Measurements from ENCODE around the gene TIMP2. TPM values are rescaled to one million over a fixed set of nuclear protein-coding genes. Genes with fewer than 3 reads are reported as not detected.
"Not testable (repeated sequence)": the region's sequence is repeated elsewhere in the genome, so short reads cannot be mapped to it uniquely, and the experiment has no call there.

TIMP2 gene
- total and polyA plus RNA-seq, 5 experiments from 2014 or later, result 0.22 to 7.3 (median 0.75) TPM

DNA sequence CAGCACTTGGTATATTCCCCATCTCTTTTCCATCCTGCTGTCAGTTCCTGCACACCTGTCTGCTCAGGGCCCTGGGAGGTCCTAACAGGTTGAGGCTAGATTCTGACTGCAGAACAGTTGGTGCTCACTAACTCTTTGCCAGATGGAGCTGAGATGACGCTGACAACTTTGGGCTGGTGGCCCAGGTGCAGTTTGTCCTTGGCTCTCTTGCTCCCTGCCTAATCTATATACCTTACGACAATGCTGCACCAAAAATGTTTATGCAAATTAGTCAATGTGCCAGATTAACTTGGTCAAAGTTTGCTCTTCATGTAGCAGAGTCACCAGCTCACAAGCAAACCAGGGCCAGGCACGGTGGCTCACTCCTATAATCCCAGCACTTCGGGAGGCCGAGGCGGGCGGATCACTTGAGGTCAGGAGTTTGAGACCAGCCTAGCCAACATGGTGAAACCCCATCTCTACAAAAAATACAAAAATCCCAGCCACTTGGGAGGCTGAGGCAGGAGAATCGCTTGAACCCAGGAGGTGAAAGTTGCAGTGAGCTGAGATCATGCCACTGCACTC, 48.2 kb downstream of the TIMP2 start:
- not testable (repeated sequence) for H3K4me3 Mint-ChIP-seq, H3K27me3 Mint-ChIP-seq, ATAC-seq, H3K9me3 Mint-ChIP-seq, DNase-seq, H3K36me3 Mint-ChIP-seq
- Mint-ChIP-seq H3K27ac (peak overlapping the region in 1 of 10 donors; percentile 51), H3K4me1 (peaks cover 20 to 36% (median 28%) of the 10 kb centered on the region in 4 donors)
- POLR2A ChIA-PET, result interaction anchor here (1.1 to 1.5 kb wide), 2 partner anchors 9 to 11 kb away, joined by 3 to 4 read pairs; no protein-coding TSS in a partner anchor

DNA sequence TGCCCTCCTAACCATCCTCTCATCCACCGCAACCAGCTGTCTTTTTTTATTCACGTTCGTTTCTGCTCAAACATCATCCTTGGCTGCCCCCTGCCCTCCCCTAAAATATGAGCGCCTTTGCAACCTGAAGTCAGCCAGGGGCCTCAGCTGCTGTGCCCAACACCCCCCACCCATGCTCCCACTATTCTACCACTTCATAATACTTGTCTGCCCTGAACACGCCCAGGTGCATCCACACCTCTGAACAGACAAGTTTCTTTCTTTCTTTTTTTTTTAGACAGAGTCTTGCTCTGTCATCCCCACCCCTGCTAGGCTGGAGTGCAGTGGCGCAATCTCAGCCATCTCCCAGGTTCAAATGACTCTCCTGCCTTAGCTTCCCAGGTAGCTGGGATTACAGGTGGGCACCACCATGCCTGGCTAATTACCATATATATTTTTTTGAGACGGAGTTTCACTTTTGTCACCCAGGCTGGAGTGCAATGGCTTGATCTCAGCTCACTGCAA, 49.0 kb downstream of the TIMP2 start:
- peak overlapping the region in 6 of 10 donors; percentile 13 to 87 (median 54) for H3K27ac Mint-ChIP-seq
- POLR2A ChIA-PET, result no interaction called here
- no peak overlapping the region for H3K4me3 Mint-ChIP-seq
- DNase-seq (no peak), ATAC-seq (no peak)
- no peaks in the 10 kb centered on the region for H3K36me3 Mint-ChIP-seq
- no peaks in the 10 kb centered on the region for H3K9me3 Mint-ChIP-seq
- H3K4me1 Mint-ChIP-seq, result peaks cover 20 to 36% (median 28%) of the 10 kb centered on the region in 4 donors
- H3K27me3 Mint-ChIP-seq, result peaks cover 0 to 5% (median 1%) of the 10 kb centered on the region in 5 donors

DNA sequence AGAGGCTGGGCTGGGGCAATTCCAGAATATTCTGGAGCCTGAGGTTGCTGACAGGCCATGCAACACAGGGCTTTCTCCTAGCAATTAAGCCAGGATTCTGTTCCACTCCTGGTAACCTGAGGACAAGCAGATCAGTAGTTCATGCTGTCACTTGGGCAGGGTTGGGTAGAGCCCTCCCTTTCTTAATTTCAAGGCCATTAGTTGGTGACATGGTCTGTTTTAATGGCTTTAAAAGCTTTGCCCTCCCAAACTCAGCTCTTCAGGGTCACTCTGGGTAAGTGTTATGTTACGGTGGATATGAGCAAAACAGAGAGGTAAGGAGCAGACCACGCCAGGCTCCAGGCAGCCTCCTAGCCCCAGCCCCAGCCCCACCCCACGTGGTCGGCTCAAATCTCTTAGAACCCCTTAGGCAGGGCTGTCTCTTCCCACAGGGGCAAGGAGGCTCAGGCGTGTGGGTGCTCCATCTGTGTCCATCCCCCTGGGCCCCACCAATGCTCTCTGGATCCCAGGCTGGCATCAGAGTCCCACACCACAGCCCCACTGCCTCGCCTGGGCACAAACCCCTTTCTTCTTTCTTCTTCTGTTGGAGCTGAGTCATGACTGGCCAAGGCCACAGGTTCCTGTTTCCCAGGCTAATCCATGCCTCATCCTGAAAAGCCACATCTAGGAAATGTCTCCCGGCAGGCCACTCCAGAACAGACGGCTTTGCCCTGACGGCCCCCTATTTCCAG, 49.7 kb downstream of the TIMP2 start:
- no peak overlapping the region for H3K4me3 Mint-ChIP-seq
- DNase-seq, result no peak
- peaks cover 20 to 35% (median 28%) of the 10 kb centered on the region in 4 donors for H3K4me1 Mint-ChIP-seq
- no peaks in the 10 kb centered on the region for H3K9me3 Mint-ChIP-seq
- no peaks in the 10 kb centered on the region for H3K36me3 Mint-ChIP-seq
- peak overlapping the region in 2 of 10 donors; percentile 13 to 75 for H3K27ac Mint-ChIP-seq
- ATAC-seq, result no peak
- POLR2A ChIA-PET, result interaction anchor here (0.6 kb wide), 1 partner anchor 100 kb away, joined by 4 read pairs; no protein-coding TSS in a partner anchor
- peaks cover 0 to 5% (median 1%) of the 10 kb centered on the region in 5 donors for H3K27me3 Mint-ChIP-seq

DNA sequence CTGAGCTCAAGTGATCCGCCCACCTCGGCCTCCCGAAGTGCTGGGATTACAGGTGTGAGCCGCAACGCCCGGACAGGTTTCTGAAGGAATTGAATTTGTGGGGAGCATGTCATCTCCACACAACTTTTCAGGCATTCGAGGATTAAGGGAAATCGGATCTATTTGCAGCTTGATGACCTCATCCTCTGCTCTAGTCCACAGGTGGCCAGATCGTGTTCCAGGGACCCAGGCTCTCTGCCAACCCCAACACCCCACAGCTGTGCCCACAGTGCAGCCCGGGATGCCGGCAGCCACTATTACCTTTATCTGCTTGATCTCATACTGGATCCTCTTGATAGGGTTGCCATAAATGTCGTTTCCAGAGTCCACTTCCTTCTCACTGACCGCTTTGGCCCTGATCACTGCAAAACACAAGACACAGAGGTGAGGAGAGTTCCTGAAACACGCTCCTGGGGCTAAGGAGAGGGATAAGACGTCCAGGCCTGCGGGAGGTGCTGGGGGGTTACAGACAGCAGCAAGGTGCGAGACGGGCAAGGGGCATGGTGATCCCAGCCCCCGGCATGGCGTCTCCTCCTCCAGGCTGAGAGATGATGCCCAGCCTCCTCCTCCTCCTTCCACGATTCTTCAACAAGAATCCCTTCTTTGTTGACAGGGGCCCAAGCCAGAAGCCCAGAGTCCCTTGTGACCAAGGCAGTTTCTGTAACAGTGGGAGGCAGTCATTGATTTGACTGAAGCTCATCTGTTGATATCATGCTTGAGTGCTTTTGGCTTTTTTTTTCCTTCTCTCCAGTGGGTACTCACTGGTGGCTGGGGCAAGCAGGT, 51.5 kb downstream of the TIMP2 start:
- Mint-ChIP-seq H3K27me3 (peaks cover 0 to 5% (median 1%) of the 10 kb centered on the region in 5 donors), H3K9me3 (no peaks in the 10 kb centered on the region)

DNA sequence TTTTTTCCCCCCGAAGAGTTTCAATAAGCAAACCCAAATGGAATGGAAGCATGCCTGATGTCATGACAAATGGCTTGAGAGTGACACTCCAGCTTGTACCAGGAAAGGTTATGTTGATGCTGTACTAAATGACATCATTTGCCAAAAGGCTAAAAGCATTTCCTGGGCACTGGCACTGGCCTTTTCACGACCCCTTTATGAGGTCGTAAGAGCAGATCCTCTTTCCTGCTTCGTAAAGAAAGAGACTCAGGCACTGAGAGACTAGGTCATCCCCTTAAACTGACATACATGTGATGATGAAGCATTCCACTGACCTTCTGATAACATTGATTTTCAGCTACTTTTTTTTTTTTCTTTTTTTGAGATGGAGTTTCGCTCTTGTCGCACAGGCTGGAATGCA, 52.7 kb downstream of the TIMP2 start:
- Mint-ChIP-seq H3K36me3 (no peaks in the 10 kb centered on the region), H3K4me3 (no peak overlapping the region), H3K27ac (no peak overlapping the region), H3K4me1 (peaks cover 4 to 14% (median 7%) of the 10 kb centered on the region in 4 donors), H3K9me3 (no peaks in the 10 kb centered on the region), H3K27me3 (peaks cover 0 to 5% (median 0%) of the 10 kb centered on the region in 5 donors)
- POLR2A ChIA-PET, result interaction anchor here (1.1 kb wide), 1 partner anchor 20 kb away, joined by 3 read pairs; no protein-coding TSS in a partner anchor
- ATAC-seq (no peak), DNase-seq (no peak)

More for the DNA sequence above, 51.5 kb downstream of the TIMP2 start:
- no peaks in the 10 kb centered on the region for H3K36me3 Mint-ChIP-seq
- peaks cover 6 to 20% (median 13%) of the 10 kb centered on the region in 4 donors for H3K4me1 Mint-ChIP-seq
- H3K27ac Mint-ChIP-seq, result peak overlapping the region in 1 of 10 donors; percentile 22
- ATAC-seq, result no peak
- no peak for DNase-seq
- no peak overlapping the region for H3K4me3 Mint-ChIP-seq
- POLR2A ChIA-PET, result no interaction called here

DNA sequence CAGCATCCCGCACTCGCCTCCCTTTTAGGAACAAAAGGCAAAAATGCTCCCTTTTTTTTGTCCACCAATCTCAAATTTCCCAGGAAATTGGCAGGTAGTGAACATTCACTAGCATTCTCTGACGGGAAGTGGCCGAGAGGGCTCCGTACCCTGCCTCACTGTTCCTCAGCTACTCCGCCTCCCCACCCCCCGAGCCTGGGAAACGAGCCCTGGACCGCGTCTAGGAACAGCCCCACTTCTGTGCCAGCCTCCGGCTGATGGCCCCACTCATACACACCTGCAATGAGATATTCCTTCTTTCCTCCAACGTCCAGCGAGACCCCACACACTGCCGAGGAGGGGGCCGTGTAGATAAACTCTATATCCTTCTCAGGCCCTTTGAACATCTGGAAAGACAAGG, 54.6 kb downstream of the TIMP2 start:
- H3K27ac Mint-ChIP-seq, result no peak overlapping the region
- no peak for DNase-seq
- POLR2A ChIA-PET, result no interaction called here
- H3K27me3 Mint-ChIP-seq, result peaks cover 0 to 2% (median 0%) of the 10 kb centered on the region in 5 donors
- H3K4me1 Mint-ChIP-seq, result peaks cover 0 to 10% (median 3%) of the 10 kb centered on the region in 4 donors
- ATAC-seq, result no peak
- H3K4me3 Mint-ChIP-seq, result no peak overlapping the region
- no peaks in the 10 kb centered on the region for H3K9me3 Mint-ChIP-seq
- no peaks in the 10 kb centered on the region for H3K36me3 Mint-ChIP-seq

DNA sequence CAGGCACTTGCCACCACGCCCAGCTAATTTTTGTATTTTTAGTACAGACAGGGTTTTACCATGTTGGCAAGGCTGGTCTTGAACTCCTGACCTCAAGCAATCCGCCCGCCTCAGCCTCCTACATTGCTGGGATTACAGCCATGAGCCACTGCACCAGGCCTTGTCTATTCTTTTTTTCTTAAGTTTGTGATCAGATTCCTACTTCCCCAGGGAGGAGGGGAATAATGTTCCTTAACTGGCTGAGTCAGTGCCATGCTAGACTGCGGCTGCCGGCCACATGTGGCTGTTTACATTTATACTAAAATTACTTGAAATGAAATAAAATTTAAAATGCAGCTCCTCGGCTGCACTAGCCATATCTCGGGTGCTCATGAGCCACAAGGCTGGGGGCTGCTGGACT, 56.8 kb downstream of the TIMP2 start:
- Mint-ChIP-seq H3K9me3 (no peaks in the 10 kb centered on the region), H3K4me3 (no peak overlapping the region), H3K27me3 (peaks cover 0 to 2% (median 0%) of the 10 kb centered on the region in 5 donors), H3K27ac (peak overlapping the region in 2 of 10 donors; percentile 47 to 76), H3K4me1 (peaks cover 0 to 6% (median 2%) of the 10 kb centered on the region in 4 donors), H3K36me3 (no peaks in the 10 kb centered on the region)
- no peak for DNase-seq
- no peak for ATAC-seq
- POLR2A ChIA-PET, result interaction anchor here (1.3 kb wide), 1 partner anchor 9 kb away, joined by 3 read pairs; no protein-coding TSS in a partner anchor

DNA sequence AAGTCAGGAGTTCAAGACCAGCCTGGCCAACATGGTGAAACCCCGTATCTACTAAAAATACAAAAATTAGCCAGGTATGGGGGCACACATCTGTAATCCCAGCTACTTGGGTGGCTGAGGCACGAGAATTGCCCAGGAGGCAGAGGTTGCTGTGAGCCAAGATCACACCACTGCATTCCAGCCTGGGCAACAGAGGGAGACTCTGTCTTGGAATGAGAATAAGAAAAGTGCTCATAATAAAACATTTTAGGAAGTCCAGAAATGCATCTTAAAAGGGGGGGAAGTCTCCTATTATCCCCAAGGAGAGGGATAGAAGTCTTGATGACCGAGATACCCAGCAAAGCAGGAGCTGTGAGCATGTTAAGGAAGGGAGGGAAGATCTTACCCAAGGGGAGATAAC, 58.1 kb downstream of the TIMP2 start:
- H3K36me3 Mint-ChIP-seq, H3K27ac Mint-ChIP-seq, ATAC-seq, DNase-seq, H3K4me1 Mint-ChIP-seq, H3K27me3 Mint-ChIP-seq, H3K9me3 Mint-ChIP-seq, POLR2A ChIA-PET, H3K4me3 Mint-ChIP-seq: not testable (repeated sequence)

DNA sequence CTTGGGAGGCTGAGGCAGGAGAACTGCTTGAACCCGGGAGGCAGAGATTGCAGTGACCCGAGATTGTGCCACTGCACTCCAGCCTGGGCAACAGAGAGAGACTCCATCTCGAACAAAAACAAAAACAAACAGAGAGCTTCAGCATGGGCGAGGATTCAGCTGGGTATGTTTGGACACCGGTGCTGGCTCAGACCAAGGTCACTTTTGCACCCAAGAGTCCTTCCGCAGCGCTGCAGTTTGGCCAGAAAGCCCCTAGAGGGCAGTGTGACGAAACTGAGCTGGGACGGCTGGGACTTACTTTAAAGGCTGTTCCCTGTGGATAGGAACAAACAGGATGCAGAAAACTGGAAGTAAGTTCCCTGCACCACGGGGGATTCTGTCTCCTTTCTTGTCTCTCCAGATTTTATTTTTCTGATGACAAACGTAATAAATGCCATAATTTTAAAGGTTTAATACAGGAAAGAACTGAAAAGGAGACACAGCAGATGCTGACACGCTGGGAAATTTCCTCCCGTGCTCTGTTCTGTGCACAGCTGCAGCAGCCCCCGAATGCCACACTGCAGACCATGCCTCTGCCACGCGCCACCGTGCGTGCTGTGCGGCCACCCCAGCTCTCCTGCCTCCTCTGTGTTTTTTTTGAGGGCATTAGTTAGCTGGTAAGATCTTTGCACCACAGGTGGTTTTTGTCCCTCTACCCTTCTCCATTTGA, 59.4 kb downstream of the TIMP2 start:
- Mint-ChIP-seq H3K27ac (peak overlapping the region in 2 of 10 donors; percentile 17 to 43), H3K27me3 (peaks cover 0 to 2% (median 0%) of the 10 kb centered on the region in 5 donors), H3K9me3 (no peaks in the 10 kb centered on the region), H3K4me1 (peaks cover 0 to 7% (median 5%) of the 10 kb centered on the region in 4 donors), H3K4me3 (peak overlapping the region in 1 of 10 donors; percentile 12), H3K36me3 (no peaks in the 10 kb centered on the region)
- peak; percentile 33 to 77 (median 59) for DNase-seq
- ATAC-seq, result peak; percentile 64 to 76
- POLR2A ChIA-PET, result interaction anchor here (0.5 to 2.4 kb wide), 6 partner anchors 12 to 106 kb away, joined by 3 to 11 read pairs (median 4); partner anchors contain the start of gene USP36

DNA sequence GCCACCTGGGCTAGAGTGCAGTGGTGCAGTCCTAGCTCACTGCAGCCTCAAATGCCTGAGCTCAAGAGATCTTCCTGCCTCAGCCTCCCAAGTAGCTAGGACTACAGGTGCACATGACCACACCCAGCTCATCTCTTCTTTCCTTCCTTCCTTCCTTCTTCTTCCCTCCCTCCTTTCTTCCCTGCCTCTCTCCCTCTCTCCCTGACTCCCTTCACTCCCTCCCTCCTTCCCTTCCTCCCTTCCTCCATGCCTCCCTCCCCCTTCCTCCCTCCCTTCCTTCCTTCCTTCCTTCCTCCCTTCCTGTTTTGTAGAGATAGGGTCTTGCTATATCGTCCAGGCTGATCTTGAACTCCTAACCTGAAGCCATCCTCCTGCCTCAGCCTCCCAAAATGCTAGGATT, 61.1 kb downstream of the TIMP2 start:
- Mint-ChIP-seq H3K27me3 (peaks cover 0 to 2% (median 0%) of the 10 kb centered on the region in 5 donors), H3K36me3 (no peaks in the 10 kb centered on the region), H3K4me3 (no peak overlapping the region), H3K4me1 (peaks cover 0 to 7% (median 5%) of the 10 kb centered on the region in 4 donors), H3K9me3 (no peaks in the 10 kb centered on the region), H3K27ac (peak overlapping the region in 2 of 10 donors; percentile 32 to 54)
- DNase-seq, result no peak
- ATAC-seq, result no peak
- POLR2A ChIA-PET, result interaction anchor here (0.6 to 1.4 kb wide), 2 partner anchors 22 to 177 kb away, joined by 3 to 4 read pairs; no protein-coding TSS in a partner anchor

DNA sequence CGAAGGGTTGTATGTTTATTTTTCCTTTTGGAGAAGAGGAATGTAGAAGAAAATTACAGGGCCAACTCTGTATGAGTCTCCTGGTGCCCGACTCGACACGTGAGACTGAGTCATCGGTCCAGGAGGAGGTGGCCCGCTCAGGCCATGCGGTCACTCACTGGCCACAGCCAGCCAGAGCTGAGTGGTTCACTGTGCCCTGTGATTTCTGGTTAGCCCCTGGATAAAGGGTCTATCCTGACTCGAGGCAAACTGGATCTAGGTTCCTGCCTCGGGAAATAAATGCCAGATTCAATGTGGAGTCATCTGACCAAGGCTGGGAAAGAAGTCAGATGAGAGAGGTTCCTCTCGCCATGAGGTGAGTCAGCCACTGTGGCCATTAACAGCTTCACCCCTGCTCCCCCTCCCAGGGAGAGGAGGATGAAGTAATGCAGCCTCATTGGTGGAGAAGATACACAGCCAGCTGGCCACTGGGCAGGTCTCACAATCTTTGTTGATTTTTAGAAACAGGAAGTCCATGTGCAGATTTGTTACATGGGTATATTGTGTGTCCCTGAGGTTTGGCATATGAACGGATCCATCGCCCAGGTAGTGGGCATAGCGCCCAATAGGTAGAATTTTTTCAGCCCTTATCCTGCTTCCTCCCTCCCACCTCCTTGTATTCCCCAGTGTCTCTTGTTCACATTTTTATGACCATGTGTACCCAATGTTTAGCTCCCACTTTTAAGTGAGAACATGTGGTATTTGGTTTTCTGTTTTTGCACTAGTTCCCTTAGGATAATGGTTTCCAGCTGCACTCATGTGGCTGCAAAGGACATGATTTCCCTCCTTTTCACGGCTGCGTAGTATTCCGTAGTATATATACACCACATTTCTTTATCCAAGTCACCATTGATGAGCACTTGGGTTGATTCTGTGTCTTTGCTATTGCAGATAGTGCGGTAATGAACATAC, 62.8 kb downstream of the TIMP2 start:
- Mint-ChIP-seq H3K27ac (no peak overlapping the region), H3K27me3 (peaks cover 0 to 2% (median 0%) of the 10 kb centered on the region in 5 donors), H3K36me3 (no peaks in the 10 kb centered on the region), H3K4me1 (peaks cover 0 to 7% (median 5%) of the 10 kb centered on the region in 4 donors), H3K4me3 (no peak overlapping the region), H3K9me3 (no peaks in the 10 kb centered on the region)
- no peak for DNase-seq
- POLR2A ChIA-PET, result interaction anchor here (1.4 kb wide), 1 partner anchor 21 kb away, joined by 3 read pairs; no protein-coding TSS in a partner anchor
- ATAC-seq, result no peak

Data from naive thymus-derived CD8-positive, alpha-beta T cell (primary cell).